Stomach (tissue), 4 donors: ENCODE data around the gene MET.
"Not testable (repeated sequence)": the region's sequence is repeated elsewhere in the genome, so short reads cannot be mapped to it uniquely, and the experiment has no call there.

Experiments
- EP300 ChIP-seq: sonication (generic); formaldehyde crosslinking; IDR thresholded peaks from one replicate; pipeline ENCODE4 v1.6.1; 2017; ENCODE audit warnings: antibody characterized with exemption
- POLR2A ChIP-seq, 4 donors: fragments of 450-650 bp; IDR thresholded peaks; one replicate each; pipeline ENCODE4 v1.6.1; 2016; ENCODE audit warnings: antibody characterized with exemption in 4 of 4, control low read depth in 2 of 4, mild to moderate bottlenecking in 1 of 4, moderate library complexity in 1 of 4
- POLR2AphosphoS5 ChIP-seq, 3 donors: sonication (generic); formaldehyde crosslinking; IDR thresholded peaks; one replicate each; pipeline ENCODE4 v1.6.1; 2016; ENCODE audit warnings: antibody characterized with exemption in 3 of 3
- TF ChIP-seq, protein P1 (sequence below), 7 experiments: fragments of 450-650 bp in 4 of 7; fragments of 200-600 bp in 3 of 7; sonication (generic) in 3 of 7; IDR thresholded peaks; one replicate each; pipeline ENCODE4 v1.5.1; 2016 to 2019; ENCODE audit warnings: antibody characterized with exemption in 7 of 7, control low read depth in 2 of 7, mild to moderate bottlenecking in 1 of 7

DNA sequence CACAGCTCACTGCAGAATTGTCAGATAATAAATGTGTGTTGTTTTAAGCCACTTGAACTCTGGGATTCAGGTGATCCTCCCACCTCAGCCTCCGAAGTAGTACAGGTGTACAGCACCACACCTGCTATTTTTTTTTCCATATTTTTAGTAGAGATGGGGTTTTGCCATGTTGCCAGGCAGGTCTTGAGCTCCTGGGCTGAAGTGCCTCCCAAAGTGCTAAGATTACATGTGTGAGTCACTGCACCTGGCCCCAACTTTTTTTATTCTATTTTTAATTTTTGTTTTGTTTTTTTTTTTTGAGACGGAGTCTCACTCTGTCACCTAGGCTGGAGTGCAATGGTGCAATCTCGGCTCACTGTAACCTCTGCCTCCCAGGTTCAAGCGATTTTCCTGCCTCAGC, 28.8 kb upstream of the MET start:
- not testable (repeated sequence) for TF ChIP-seq POLR2A (IDR thresholded peaks at IDR 0.05); EP300; POLR2AphosphoS5 (IDR thresholded peaks at IDR 0.05)
- TF ChIP-seq, protein P1, sequence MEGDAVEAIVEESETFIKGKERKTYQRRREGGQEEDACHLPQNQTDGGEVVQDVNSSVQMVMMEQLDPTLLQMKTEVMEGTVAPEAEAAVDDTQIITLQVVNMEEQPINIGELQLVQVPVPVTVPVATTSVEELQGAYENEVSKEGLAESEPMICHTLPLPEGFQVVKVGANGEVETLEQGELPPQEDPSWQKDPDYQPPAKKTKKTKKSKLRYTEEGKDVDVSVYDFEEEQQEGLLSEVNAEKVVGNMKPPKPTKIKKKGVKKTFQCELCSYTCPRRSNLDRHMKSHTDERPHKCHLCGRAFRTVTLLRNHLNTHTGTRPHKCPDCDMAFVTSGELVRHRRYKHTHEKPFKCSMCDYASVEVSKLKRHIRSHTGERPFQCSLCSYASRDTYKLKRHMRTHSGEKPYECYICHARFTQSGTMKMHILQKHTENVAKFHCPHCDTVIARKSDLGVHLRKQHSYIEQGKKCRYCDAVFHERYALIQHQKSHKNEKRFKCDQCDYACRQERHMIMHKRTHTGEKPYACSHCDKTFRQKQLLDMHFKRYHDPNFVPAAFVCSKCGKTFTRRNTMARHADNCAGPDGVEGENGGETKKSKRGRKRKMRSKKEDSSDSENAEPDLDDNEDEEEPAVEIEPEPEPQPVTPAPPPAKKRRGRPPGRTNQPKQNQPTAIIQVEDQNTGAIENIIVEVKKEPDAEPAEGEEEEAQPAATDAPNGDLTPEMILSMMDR (IDR thresholded peaks at IDR 0.05): not testable (repeated sequence)
